DND-41 (cell line): Measurements from ENCODE around the gene EMILIN2.
"Not testable (repeated sequence)": the region's sequence is repeated elsewhere in the genome, so short reads cannot be mapped to it uniquely, and the experiment has no call there.

Experiments
- ATAC-seq: fragments of 200-7000 bp; cut with Tn5 transposase; 3 replicates; pipeline ENCODE4 v1.9.1; 2021; ENCODE audit warnings: low read depth; ENCODE audit not compliant: insufficient read depth
- DNase-seq: peaks from one replicate; pipeline ENCODE4 v3.0.0-alpha.2; 2020
- H2AFZ ChIP-seq: 2 replicates; pipeline ENCODE4 v1.6.0; 2012; ENCODE audit warnings: low read depth, low read length
- H3K27ac ChIP-seq: 2 replicates; pipeline ENCODE4 v1.5.1; 2012; ENCODE audit warnings: low read length, inconsistent platforms
- H3K27me3 ChIP-seq: fragments of 200-600 bp; sonication (generic); 2 replicates; pipeline ENCODE4 v1.6.0; 2012; ENCODE audit warnings: low read length, mild to moderate bottlenecking, inconsistent platforms; ENCODE audit not compliant: insufficient read depth, poor library complexity
- H3K36me3 ChIP-seq: 2 replicates; pipeline ENCODE4 v1.5.1; 2012; ENCODE audit warnings: low read length, inconsistent platforms; ENCODE audit not compliant: insufficient read depth
- H3K4me1 ChIP-seq: 2 replicates; pipeline ENCODE4 v1.5.1; 2012; ENCODE audit warnings: mild to moderate bottlenecking, low read length; ENCODE audit not compliant: insufficient read depth
- H3K4me2 ChIP-seq: 2 replicates; pipeline ENCODE4 v1.6.0; 2012; ENCODE audit warnings: mild to moderate bottlenecking, moderate library complexity, low read length, inconsistent platforms; ENCODE audit not compliant: insufficient read depth
- H3K4me3 ChIP-seq, 2 experiments: fragments of 200-600 bp in 1 of 2; shearing (Covaris generic) in 1 of 2; 2 replicates each; pipeline ENCODE4 v1.5.1; 2012 to 2016; ENCODE audit warnings: inconsistent platforms in 2 of 2, low read length in 2 of 2, mild to moderate bottlenecking in 2 of 2, low read depth in 1 of 2, moderate library complexity in 1 of 2
- H3K79me2 ChIP-seq: 2 replicates; pipeline ENCODE4 v1.6.0; 2012; ENCODE audit warnings: low read length, inconsistent platforms; ENCODE audit not compliant: insufficient read depth
- H3K9ac ChIP-seq: 2 replicates; pipeline ENCODE4 v1.6.0; 2012; ENCODE audit warnings: low read depth, mild to moderate bottlenecking, inconsistent platforms, low read length, moderate library complexity
- H3K9me3 ChIP-seq: 2 replicates; pipeline ENCODE4 v1.5.1; 2012; ENCODE audit warnings: low read length, moderate library complexity, mild to moderate bottlenecking, inconsistent platforms; ENCODE audit not compliant: insufficient read depth, severe bottlenecking
- H4K20me1 ChIP-seq: 2 replicates; pipeline ENCODE4 v1.6.0; 2012; ENCODE audit warnings: low read length; ENCODE audit not compliant: insufficient read depth
- CTCF ChIP-seq: IDR thresholded peaks from 2 replicates; pipeline ENCODE4 v1.5.1; 2012; ENCODE audit warnings: borderline replicate concordance, low read length, moderate library complexity, mild to moderate bottlenecking; ENCODE audit not compliant: poor library complexity, severe bottlenecking; ENCODE audit errors: extremely low read depth
- EZH2 ChIP-seq: IDR thresholded peaks from 3 replicates; pipeline ENCODE4 v1.6.1; 2012; ENCODE audit warnings: borderline replicate concordance, low read depth, mild to moderate bottlenecking, moderate library complexity, low read length, inconsistent platforms; ENCODE audit not compliant: severe bottlenecking

The EMILIN2 gene

GRCh38 chr18:2805970-2806943 lies 40.5 kb upstream of the EMILIN2 start:
- Histone ChIP-seq H3K36me3 (peaks cover 25% of the 10 kb centered on the region; the same call in 1 of the 2 replicates), H3K4me3 (no peak overlapping the region), H3K79me2 (no peaks in the 10 kb centered on the region), H3K9ac (no peak overlapping the region), H3K27me3 (no peaks in the 10 kb centered on the region), H4K20me1 (no peaks in the 10 kb centered on the region), H2AFZ (no peak overlapping the region), H3K4me2 (no peak overlapping the region), H3K9me3 (peaks cover 3% of the 10 kb centered on the region), H3K27ac (no peak overlapping the region), H3K4me1 (no peaks in the 10 kb centered on the region)
- DNase-seq (no peak), ATAC-seq (peak; percentile 17; the same call in 2 of the 3 replicates)
- no peak for TF ChIP-seq CTCF
- no peak for TF ChIP-seq EZH2

GRCh38 chr18:2808640-2809039 lies 38.2 kb upstream of the EMILIN2 start:
- H2AFZ ChIP-seq: not testable (repeated sequence)

GRCh38 chr18:2809666-2810183 lies 37.1 kb upstream of the EMILIN2 start:
- H2AFZ ChIP-seq, H3K27me3 ChIP-seq, H3K9ac ChIP-seq, H3K9me3 ChIP-seq, H3K4me1 ChIP-seq, H3K27ac ChIP-seq, H4K20me1 ChIP-seq, H3K4me2 ChIP-seq, H3K79me2 ChIP-seq, ATAC-seq, H3K36me3 ChIP-seq, H3K4me3 ChIP-seq, DNase-seq: not testable (repeated sequence)

More at GRCh38 chr18:2808640-2809039, 38.2 kb upstream of the EMILIN2 start:
- H4K20me1 ChIP-seq, H3K9ac ChIP-seq, H3K4me2 ChIP-seq, ATAC-seq, H3K9me3 ChIP-seq, H3K27me3 ChIP-seq, DNase-seq, H3K79me2 ChIP-seq, H3K27ac ChIP-seq, H3K4me3 ChIP-seq, H3K4me1 ChIP-seq: not testable (repeated sequence)
- peaks cover 12% of the 10 kb centered on the region; the same call in 1 of the 2 replicates for H3K36me3 ChIP-seq

- Histone ChIP-seq H3K4me3 (no peak overlapping the region), H3K4me2 (no peak overlapping the region), H3K36me3 (no peaks in the 10 kb centered on the region), H3K9me3 (peaks cover 5% of the 10 kb centered on the region), H4K20me1 (no peaks in the 10 kb centered on the region), H3K79me2 (no peaks in the 10 kb centered on the region), H3K27me3 (no peaks in the 10 kb centered on the region), H2AFZ (no peak overlapping the region), H3K27ac (no peak overlapping the region), H3K9ac (no peak overlapping the region), H3K4me1 (no peaks in the 10 kb centered on the region)
- TF ChIP-seq CTCF (no peak), EZH2 (no peak)
- ATAC-seq: no peak
- DNase-seq: no peak
Measured at GRCh38 chr18:2811416-2811815, 35.4 kb upstream of the EMILIN2 start.
